Measurements from ENCODE around the gene IQSEC1. TPM values are rescaled to one million over a fixed set of nuclear protein-coding genes. Genes with fewer than 3 reads are reported as not detected.

The IQSEC1 gene
- total RNA-seq, 2 donors from 2014 or later = 22.7 to 24.5 TPM

DNA sequence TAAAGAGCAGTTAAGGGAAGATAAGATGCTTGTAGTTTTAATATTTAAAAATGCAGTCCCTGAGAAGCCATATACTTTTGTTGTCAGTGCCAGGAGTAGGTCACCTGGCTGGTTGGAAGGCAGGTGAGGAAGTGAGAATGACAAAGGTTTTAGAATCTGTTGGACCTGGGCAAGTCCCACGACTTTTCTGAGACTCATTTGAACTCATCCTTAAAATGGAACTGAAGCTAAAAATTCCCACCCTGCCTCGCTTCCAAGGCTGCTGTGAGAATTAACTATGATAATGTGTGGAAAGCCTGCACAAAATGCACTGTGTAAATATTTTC lies 77.1 kb downstream of the IQSEC1 start:
- Mint-ChIP-seq H3K27me3 (ENCODE audit: insufficient read depth) (peaks cover 7% of the 10 kb centered on the region), H3K9me3 (no peaks in the 10 kb centered on the region), H3K36me3 (ENCODE audit: low read depth) (no peaks in the 10 kb centered on the region), H3K4me3 (no peak overlapping the region), H3K27ac (no peak overlapping the region), H3K4me1 (peaks cover 13% of the 10 kb centered on the region)
- peaks cover 8% of the 10 kb centered on the region for H3K4me1 ChIP-seq (ENCODE audit: control insufficient read depth, insufficient read depth, low read length)
- H3K4me3 ChIP-seq (ENCODE audit: low read length) = no peak overlapping the region
- H3K9me3 ChIP-seq (ENCODE audit: control insufficient read depth, low read length) = no peaks in the 10 kb centered on the region
- no peak overlapping the region for H3K27ac ChIP-seq (ENCODE audit: low read depth, low read length)
- no peak overlapping the region for H3K9ac ChIP-seq (ENCODE audit: extremely low read depth, low read length, poor library complexity, severe bottlenecking)
- DNase-seq = peak; percentile 27
- no peaks in the 10 kb centered on the region for H3K27me3 ChIP-seq (ENCODE audit: control insufficient read depth, insufficient read depth, low read length, poor library complexity, severe bottlenecking)
- H3K36me3 ChIP-seq (ENCODE audit: control insufficient read depth, insufficient read depth, low read length) = no peaks in the 10 kb centered on the region
- WGBS, 2 experiments (ENCODE audit: insufficient coverage in 1 of 2, insufficient read length in 1 of 2) = 97 to 100% methylated on average over 2 of the region's 2 CpGs
- TF ChIP-seq, protein P1, sequence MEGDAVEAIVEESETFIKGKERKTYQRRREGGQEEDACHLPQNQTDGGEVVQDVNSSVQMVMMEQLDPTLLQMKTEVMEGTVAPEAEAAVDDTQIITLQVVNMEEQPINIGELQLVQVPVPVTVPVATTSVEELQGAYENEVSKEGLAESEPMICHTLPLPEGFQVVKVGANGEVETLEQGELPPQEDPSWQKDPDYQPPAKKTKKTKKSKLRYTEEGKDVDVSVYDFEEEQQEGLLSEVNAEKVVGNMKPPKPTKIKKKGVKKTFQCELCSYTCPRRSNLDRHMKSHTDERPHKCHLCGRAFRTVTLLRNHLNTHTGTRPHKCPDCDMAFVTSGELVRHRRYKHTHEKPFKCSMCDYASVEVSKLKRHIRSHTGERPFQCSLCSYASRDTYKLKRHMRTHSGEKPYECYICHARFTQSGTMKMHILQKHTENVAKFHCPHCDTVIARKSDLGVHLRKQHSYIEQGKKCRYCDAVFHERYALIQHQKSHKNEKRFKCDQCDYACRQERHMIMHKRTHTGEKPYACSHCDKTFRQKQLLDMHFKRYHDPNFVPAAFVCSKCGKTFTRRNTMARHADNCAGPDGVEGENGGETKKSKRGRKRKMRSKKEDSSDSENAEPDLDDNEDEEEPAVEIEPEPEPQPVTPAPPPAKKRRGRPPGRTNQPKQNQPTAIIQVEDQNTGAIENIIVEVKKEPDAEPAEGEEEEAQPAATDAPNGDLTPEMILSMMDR (conservative IDR thresholded peaks at IDR 0.05) = no peak

DNA sequence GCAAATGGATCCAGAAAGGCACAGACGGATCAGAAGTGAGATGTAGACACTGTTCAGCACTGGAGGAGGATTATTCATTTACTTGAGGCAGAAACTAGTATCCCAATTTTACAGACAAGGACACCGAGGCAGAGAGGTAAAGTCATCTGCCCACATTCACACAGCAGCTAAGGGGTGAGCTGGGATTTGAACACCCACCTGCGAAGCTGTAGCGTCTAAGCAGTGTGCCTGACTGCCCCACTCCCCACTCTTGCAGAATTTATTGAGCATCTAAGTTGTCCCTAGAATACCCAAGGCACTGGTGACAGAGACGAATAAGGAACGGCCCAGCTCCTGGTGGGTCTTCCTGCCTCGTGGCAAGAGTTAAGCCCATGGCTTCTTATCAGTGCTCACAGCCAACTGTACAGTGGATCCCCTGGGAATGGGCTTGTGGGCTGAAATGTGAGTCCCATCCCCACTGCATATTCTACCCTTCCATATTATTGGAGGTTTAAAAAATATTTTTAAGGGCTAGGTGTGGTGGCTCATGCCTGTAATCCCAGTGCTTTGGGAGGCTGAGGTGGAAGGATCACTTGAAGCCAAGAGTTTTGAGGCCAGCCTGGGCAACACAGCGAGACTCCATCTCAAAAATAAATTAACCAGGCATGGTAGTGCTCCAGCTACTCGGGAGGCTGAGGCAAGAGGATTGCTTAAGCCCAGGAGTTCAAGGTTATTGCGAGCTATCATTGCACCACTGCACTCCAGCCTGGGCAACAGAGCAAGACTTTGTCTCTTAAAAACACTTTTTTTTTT lies 77.6 kb downstream of the IQSEC1 start:
- H3K27me3 ChIP-seq (ENCODE audit: control insufficient read depth, insufficient read depth, low read length, poor library complexity, severe bottlenecking) = no peaks in the 10 kb centered on the region
- peaks cover 13% of the 10 kb centered on the region for H3K4me1 Mint-ChIP-seq
- H3K27ac ChIP-seq (ENCODE audit: low read depth, low read length) = no peak overlapping the region
- TF ChIP-seq, protein P1 (conservative IDR thresholded peaks at IDR 0.05) = no peak
- DNase-seq = no peak
- no peaks in the 10 kb centered on the region for H3K36me3 ChIP-seq (ENCODE audit: control insufficient read depth, insufficient read depth, low read length)
- peak overlapping the region; percentile 75 for H3K4me3 Mint-ChIP-seq
- H3K9me3 Mint-ChIP-seq = no peaks in the 10 kb centered on the region
- WGBS, 2 experiments (ENCODE audit: insufficient coverage in 1 of 2, insufficient read length in 1 of 2) = 76 to 83% methylated on average over 7 to 10 of the region's 10 CpGs
- no peaks in the 10 kb centered on the region for H3K36me3 Mint-ChIP-seq (ENCODE audit: low read depth)
- H3K27ac Mint-ChIP-seq = peak overlapping the region; percentile 93
- H3K4me1 ChIP-seq (ENCODE audit: control insufficient read depth, insufficient read depth, low read length) = peaks cover 8% of the 10 kb centered on the region
- peak overlapping the region; percentile 11 for H3K9ac ChIP-seq (ENCODE audit: extremely low read depth, low read length, poor library complexity, severe bottlenecking)
- H3K9me3 ChIP-seq (ENCODE audit: control insufficient read depth, low read length) = no peaks in the 10 kb centered on the region
- peaks cover 10% of the 10 kb centered on the region for H3K27me3 Mint-ChIP-seq (ENCODE audit: insufficient read depth)
- no peak overlapping the region for H3K4me3 ChIP-seq (ENCODE audit: low read length)

DNA sequence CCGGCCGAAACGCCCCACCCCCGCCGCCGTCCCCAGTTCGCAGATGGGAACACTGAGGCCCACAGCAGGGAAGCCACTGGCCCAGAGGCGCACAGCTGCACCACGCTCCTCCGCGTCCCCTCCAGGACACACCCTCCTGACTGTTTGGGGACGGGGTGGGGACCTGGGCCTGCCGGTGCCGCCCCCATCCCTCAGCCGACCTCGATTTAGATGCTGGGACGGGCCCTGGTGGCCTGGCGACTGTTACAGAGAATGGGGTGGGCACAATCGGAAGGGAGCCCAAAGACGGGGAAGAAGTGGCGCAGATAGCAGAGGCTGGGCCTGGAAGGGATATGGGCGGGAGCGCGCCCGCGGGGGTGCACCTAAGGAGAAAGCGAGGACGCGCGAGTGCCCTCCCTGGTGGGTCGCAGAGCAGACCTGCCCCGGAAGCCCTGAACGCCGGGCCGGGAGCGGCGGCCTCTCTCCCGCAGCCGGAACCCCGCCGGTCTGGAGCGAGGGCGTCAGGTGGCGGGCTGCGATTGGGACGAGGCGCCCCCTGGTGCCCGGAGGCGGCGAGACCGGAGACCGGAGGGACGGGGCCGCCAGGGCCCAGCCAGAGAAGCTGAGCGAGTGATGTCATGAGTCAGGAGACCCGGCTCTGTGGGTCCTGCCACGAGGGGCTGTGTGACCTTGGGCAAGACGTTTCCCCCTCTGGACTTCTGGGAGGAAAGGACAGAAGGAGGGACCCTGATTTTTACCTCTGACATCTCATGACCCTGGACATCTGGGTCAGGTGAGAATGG lies 78.4 kb downstream of the IQSEC1 start:
- WGBS, 2 experiments (ENCODE audit: insufficient coverage in 1 of 2, insufficient read length in 1 of 2) = 2% methylated on average over 22 to 58 of the region's 58 CpGs
- Histone ChIP-seq H3K27ac (ENCODE audit: low read depth, low read length) (no peak overlapping the region), H3K27me3 (ENCODE audit: control insufficient read depth, insufficient read depth, low read length, poor library complexity, severe bottlenecking) (no peaks in the 10 kb centered on the region), H3K9ac (ENCODE audit: extremely low read depth, low read length, poor library complexity, severe bottlenecking) (peak overlapping the region; percentile 30), H3K4me3 (ENCODE audit: low read length) (peak overlapping the region; percentile 83), H3K36me3 (ENCODE audit: control insufficient read depth, insufficient read depth, low read length) (no peaks in the 10 kb centered on the region), H3K9me3 (ENCODE audit: control insufficient read depth, low read length) (no peaks in the 10 kb centered on the region), H3K4me1 (ENCODE audit: control insufficient read depth, insufficient read depth, low read length) (peaks cover 8% of the 10 kb centered on the region)
- peak overlapping the region; percentile 75 for H3K4me3 Mint-ChIP-seq
- peaks cover 13% of the 10 kb centered on the region for H3K4me1 Mint-ChIP-seq
- H3K27ac Mint-ChIP-seq = peak overlapping the region; percentile 93
- peaks cover 9% of the 10 kb centered on the region for H3K27me3 Mint-ChIP-seq (ENCODE audit: insufficient read depth)
- no peaks in the 10 kb centered on the region for H3K9me3 Mint-ChIP-seq
- TF ChIP-seq, protein P1 (conservative IDR thresholded peaks at IDR 0.05) = peak; percentile 97
- no peaks in the 10 kb centered on the region for H3K36me3 Mint-ChIP-seq (ENCODE audit: low read depth)
- DNase-seq = peak; percentile 97
